ENCODE data around the gene SLX4IP.

DNA sequence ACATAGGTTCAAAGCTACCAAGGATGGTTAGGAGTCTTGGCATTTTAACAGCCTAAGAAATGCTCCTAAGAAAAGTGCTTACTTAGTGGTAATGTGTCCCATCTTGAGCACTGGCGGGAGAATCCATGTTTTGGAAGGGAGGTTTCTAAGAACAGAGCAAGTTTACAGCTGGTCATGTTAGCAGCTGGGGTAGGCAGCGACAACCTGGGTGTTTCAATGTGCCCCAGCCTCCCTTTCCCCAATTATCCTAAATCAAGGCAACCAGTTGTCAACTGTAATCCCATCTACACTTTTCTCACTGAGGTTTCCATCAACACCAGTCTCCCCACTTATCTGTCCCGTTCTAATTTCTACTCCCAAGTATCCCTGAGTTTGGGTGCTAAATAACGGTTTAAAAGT lies 240.3 kb downstream of the SLX4IP start:
- TF ChIP-seq ZNF843 (tag by site-specific recombination; IDR thresholded peaks at IDR 0.05) (no peak), ZNF341 (tag by site-specific recombination; IDR thresholded peaks at IDR 0.05; ENCODE audit: low read depth) (no peak), ZNF10 (tag by site-specific recombination; IDR thresholded peaks at IDR 0.05) (no peak), ZNF335 (tag by site-specific recombination; conservative IDR thresholded peaks at IDR 0.05) (no peak), ZNF211 (tag by site-specific recombination; IDR thresholded peaks at IDR 0.05; ENCODE audit: low read depth) (no peak), ZNF560 (tag by site-specific recombination; IDR thresholded peaks at IDR 0.05; ENCODE audit: borderline replicate concordance) (no peak), TRIM28 (IDR thresholded peaks at IDR 0.05; ENCODE audit: borderline replicate concordance, low read length) (no peak), ZNF830 (tag by site-specific recombination; IDR thresholded peaks at IDR 0.05; ENCODE audit: low read depth) (no peak), SCRT2 (tag by site-specific recombination; IDR thresholded peaks at IDR 0.05) (no peak)
- TF ChIP-seq, protein P1, sequence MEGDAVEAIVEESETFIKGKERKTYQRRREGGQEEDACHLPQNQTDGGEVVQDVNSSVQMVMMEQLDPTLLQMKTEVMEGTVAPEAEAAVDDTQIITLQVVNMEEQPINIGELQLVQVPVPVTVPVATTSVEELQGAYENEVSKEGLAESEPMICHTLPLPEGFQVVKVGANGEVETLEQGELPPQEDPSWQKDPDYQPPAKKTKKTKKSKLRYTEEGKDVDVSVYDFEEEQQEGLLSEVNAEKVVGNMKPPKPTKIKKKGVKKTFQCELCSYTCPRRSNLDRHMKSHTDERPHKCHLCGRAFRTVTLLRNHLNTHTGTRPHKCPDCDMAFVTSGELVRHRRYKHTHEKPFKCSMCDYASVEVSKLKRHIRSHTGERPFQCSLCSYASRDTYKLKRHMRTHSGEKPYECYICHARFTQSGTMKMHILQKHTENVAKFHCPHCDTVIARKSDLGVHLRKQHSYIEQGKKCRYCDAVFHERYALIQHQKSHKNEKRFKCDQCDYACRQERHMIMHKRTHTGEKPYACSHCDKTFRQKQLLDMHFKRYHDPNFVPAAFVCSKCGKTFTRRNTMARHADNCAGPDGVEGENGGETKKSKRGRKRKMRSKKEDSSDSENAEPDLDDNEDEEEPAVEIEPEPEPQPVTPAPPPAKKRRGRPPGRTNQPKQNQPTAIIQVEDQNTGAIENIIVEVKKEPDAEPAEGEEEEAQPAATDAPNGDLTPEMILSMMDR (tag by site-specific recombination; IDR thresholded peaks at IDR 0.05) = no peak

All from HEK293 (cell line).